Measurements from ENCODE around the gene DUSP18.

DNA sequence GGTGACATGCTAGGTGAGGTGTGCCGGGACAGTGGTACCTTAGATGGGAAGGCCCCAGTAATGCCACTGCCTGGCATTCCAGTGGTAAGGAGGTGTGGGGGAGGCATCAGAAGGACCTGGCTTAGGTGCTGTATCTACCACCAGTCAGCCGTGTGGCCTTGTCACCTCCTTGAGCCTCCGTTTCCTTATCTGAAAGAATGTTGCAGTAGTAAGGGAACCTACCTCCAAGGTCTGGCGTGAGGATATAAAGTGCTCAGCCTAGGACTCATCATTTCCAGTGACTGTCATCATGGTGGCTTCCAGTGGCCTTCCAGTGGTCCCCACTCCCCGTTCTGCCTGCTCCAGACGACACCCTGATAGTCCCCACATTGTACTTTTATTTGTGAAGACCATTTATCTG, 6.8 kb upstream of the DUSP18 start:
- TF ChIP-seq CTCF (IDR thresholded peaks at IDR 0.05; ENCODE audit: insufficient read depth, low read depth, low read length), result no peak
- no peak for TF ChIP-seq EZH2 (IDR thresholded peaks at IDR 0.05; ENCODE audit: insufficient read depth, low read length)
